GM12878 (cell line): ENCODE data around the gene ARID1A. TPM values are rescaled to one million over a fixed set of nuclear protein-coding genes. Genes with fewer than 3 reads are reported as not detected.

Experiments used
- BACH1 ChIP-seq: fragments of 450-650 bp; IDR thresholded peaks from 2 replicates; pipeline ENCODE4 v1.6.1; 2017; ENCODE audit warnings: mild to moderate bottlenecking, borderline replicate concordance
- CUX1 ChIP-seq: IDR thresholded peaks from 2 replicates; pipeline ENCODE4 v1.6.1; 2012; ENCODE audit warnings: improper control_type of control experiment, low read depth, low read length; ENCODE audit not compliant: insufficient replicate concordance
- FOXK2 ChIP-seq: fragments of 450-650 bp; IDR thresholded peaks from 2 replicates; pipeline ENCODE4 v1.6.1; 2017; ENCODE audit warnings: mild to moderate bottlenecking, moderate library complexity
- HDAC6 ChIP-seq: fragments of 200-600 bp; sonication (generic); IDR thresholded peaks from one replicate; pipeline ENCODE4 v1.8.0; 2017; ENCODE audit warnings: antibody characterized with exemption; ENCODE audit not compliant: unreplicated experiment
- JUNB ChIP-seq: IDR thresholded peaks from 2 replicates; pipeline ENCODE4 v1.6.1; 2016; ENCODE audit warnings: antibody characterized with exemption, mild to moderate bottlenecking
- NKRF ChIP-seq: fragments of 450-650 bp; conservative IDR thresholded peaks from 2 replicates; pipeline ENCODE4 v1.6.1; 2017; ENCODE audit warnings: mild to moderate bottlenecking, moderate library complexity
- NR2C1 ChIP-seq: fragments of 450-650 bp; IDR thresholded peaks from 2 replicates; pipeline ENCODE4 v1.6.1; 2017; ENCODE audit warnings: antibody characterized with exemption, mild to moderate bottlenecking, moderate library complexity
- SMAD5 ChIP-seq: IDR thresholded peaks from 2 replicates; pipeline ENCODE4 v1.6.1; 2016; ENCODE audit warnings: antibody characterized with exemption, low read depth
- SP1 ChIP-seq: IDR thresholded peaks from one replicate; pipeline ENCODE4 v1.6.1; 2011; ENCODE audit warnings: low read depth, low read length
- SREBF1 ChIP-seq: IDR thresholded peaks from 2 replicates; pipeline ENCODE4 v1.6.1; 2012; ENCODE audit warnings: mild to moderate bottlenecking, low read length
- SUZ12 ChIP-seq: fragments of 200-600 bp; sonication (generic); IDR thresholded peaks from one replicate; pipeline ENCODE4 v1.6.1; 2018; ENCODE audit warnings: antibody characterized with exemption, mild to moderate bottlenecking; ENCODE audit not compliant: unreplicated experiment
- YY1 ChIP-seq: IDR thresholded peaks from 2 replicates; pipeline ENCODE4 v1.6.1; 2011; ENCODE audit warnings: low read depth, mild to moderate bottlenecking, low read length
- ZNF217 ChIP-seq: fragments of 450-650 bp; IDR thresholded peaks from 2 replicates; pipeline ENCODE4 v1.6.1; 2017; ENCODE audit warnings: antibody characterized with exemption, mild to moderate bottlenecking
- ZNF384 ChIP-seq: IDR thresholded peaks from 2 replicates; pipeline ENCODE4 v1.6.1; 2012; ENCODE audit warnings: low read depth, mild to moderate bottlenecking, low read length, improper control_type of control experiment, borderline replicate concordance
- polyA plus RNA-seq, 11 experiments: library from polyadenylated mRNA; depleted of rRNA in 4 of 11; unstranded in 6 of 11; stranded (reverse) in 5 of 11; fragments of >200 nt; fragmentation: Nextera tagmentation in 4 of 11; fragmentation: Illumina TruSeq in 1 of 11; extraction: Ambion mirVana in 4 of 11; extraction: Trizol in 1 of 11; gene quantifications; 1 replicate in 1 of 11; 2 replicates in 10 of 11; pipeline versions ENCODE4 v1.2.1 to v1.2.3, GENCODE V29; 2011 to 2016; ENCODE audit warnings: inconsistent platforms in 2 of 11, missing spikeins in 2 of 11, low read depth in 1 of 11
- total RNA-seq, 4 experiments: library from RNA; depleted of rRNA in 3 of 4; stranded (reverse); fragments of >200 nt in 3 of 4; fragmentation: Illumina TruSeq in 1 of 4; extraction: Trizol in 1 of 4; gene quantifications; 2 replicates each; pipeline versions ENCODE4 v1.2.1 to v1.2.3, GENCODE V29; 2013 to 2021
- TF ChIP-seq, protein P1 (sequence below): fragments of 450-650 bp; formaldehyde crosslinking; IDR thresholded peaks from 2 replicates; pipeline ENCODE4 v1.4.0; 2020; ENCODE audit warnings: mild to moderate bottlenecking, moderate library complexity
- TF ChIP-seq, protein P2 (sequence below): fragments of 450-650 bp; IDR thresholded peaks from 2 replicates; pipeline ENCODE4 v1.6.1; 2017; ENCODE audit warnings: low read depth, mild to moderate bottlenecking, moderate library complexity

ARID1A gene
- total and polyA plus RNA-seq, 10 of the 15 experiments (the other 5 are each of a cell fraction or from before 2014, with no cell fraction given), result 10.0 to 98.0 (median 23.5) TPM

DNA sequence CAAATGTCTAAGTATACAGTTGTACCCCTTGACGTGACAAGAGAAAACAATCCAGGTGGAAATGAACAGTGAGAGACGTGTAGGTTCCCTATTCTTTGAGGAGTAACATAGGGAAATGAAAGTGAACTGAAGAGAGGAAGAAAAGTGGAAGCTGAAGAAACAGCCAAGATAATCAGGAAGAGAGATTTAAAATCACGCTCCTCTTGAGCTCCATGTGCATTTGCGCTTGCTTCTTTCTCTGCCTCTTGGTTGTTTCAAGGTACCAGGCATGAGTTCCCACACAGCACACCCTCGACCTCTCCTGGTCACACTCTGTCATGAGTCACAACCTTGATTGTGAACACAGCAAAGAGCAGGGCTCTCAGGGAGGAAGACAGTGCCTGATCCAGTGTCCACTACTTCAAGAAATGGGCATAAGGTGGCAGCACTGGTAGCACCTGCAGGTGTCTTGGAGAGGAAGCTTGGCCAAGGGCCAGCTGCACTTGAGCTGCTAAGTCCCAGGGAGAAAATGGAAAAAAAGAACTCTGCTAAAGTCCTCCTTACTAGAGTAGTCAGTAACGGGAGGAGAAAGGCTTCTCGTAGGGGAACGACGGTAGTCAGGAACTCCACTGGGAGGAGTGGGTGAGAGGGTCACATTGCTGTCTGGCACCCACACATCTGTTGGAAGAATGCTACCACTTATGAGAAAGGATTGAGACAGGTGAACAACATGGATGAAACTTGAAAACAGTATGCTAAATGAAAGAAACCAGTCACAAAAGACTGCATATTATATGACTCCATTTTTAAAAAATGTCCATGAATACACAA, 18.3 kb upstream of the ARID1A start (continued):
- TF ChIP-seq SMAD5 (no peak), BACH1 (no peak), YY1 (no peak), ZNF217 (no peak), CUX1 (no peak), SREBF1 (no peak), SUZ12 (no peak), HDAC6 (no peak), NKRF (no peak), JUNB (no peak), SP1 (no peak), ZNF384 (no peak), FOXK2 (no peak), NR2C1 (no peak)
- TF ChIP-seq, protein P1, sequence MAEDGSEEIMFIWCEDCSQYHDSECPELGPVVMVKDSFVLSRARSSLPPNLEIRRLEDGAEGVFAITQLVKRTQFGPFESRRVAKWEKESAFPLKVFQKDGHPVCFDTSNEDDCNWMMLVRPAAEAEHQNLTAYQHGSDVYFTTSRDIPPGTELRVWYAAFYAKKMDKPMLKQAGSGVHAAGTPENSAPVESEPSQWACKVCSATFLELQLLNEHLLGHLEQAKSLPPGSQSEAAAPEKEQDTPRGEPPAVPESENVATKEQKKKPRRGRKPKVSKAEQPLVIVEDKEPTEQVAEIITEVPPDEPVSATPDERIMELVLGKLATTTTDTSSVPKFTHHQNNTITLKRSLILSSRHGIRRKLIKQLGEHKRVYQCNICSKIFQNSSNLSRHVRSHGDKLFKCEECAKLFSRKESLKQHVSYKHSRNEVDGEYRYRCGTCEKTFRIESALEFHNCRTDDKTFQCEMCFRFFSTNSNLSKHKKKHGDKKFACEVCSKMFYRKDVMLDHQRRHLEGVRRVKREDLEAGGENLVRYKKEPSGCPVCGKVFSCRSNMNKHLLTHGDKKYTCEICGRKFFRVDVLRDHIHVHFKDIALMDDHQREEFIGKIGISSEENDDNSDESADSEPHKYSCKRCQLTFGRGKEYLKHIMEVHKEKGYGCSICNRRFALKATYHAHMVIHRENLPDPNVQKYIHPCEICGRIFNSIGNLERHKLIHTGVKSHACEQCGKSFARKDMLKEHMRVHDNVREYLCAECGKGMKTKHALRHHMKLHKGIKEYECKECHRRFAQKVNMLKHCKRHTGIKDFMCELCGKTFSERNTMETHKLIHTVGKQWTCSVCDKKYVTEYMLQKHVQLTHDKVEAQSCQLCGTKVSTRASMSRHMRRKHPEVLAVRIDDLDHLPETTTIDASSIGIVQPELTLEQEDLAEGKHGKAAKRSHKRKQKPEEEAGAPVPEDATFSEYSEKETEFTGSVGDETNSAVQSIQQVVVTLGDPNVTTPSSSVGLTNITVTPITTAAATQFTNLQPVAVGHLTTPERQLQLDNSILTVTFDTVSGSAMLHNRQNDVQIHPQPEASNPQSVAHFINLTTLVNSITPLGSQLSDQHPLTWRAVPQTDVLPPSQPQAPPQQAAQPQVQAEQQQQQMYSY (CRISPR knock-in tag), result no peak
- TF ChIP-seq, protein P2, sequence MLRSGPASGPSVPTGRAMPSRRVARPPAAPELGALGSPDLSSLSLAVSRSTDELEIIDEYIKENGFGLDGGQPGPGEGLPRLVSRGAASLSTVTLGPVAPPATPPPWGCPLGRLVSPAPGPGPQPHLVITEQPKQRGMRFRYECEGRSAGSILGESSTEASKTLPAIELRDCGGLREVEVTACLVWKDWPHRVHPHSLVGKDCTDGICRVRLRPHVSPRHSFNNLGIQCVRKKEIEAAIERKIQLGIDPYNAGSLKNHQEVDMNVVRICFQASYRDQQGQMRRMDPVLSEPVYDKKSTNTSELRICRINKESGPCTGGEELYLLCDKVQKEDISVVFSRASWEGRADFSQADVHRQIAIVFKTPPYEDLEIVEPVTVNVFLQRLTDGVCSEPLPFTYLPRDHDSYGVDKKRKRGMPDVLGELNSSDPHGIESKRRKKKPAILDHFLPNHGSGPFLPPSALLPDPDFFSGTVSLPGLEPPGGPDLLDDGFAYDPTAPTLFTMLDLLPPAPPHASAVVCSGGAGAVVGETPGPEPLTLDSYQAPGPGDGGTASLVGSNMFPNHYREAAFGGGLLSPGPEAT, result peak; percentile 32; the same call in 1 of the 2 replicates
